Left cardiac atrium (tissue), 4 donors: ENCODE results near the gene LRP1B. TPM values are rescaled to one million over a fixed set of nuclear protein-coding genes. Genes with fewer than 3 reads are reported as not detected.
"Not testable (repeated sequence)": the region's sequence is repeated elsewhere in the genome, so short reads cannot be mapped to it uniquely, and the experiment has no call there.

Experiments used
- ATAC-seq, 2 donors: fragments of 200-7000 bp; cut with Tn5 transposase; one replicate each; pipeline ENCODE4 v1.9.1; 2020; ENCODE audit warnings: mild to moderate bottlenecking in 2 of 2, moderate library complexity in 2 of 2
- DNase-seq: peaks from one replicate; pipeline ENCODE4 v3.0.0-alpha.2; 2020
- intact Hi-C, 2 donors: fragments of 100-400 bp; cut with DNase I; formaldehyde crosslinking; loops; one replicate each; pipeline versions ENCODE4 v1.14.1 to v1.15.1; 2022 to 2023
- total RNA-seq, 2 donors: library from RNA; stranded (reverse); fragmentation: NEBNext Ultra II Directional; extraction: Animal tissue kit (Norgen Biotek cat#: 25700); gene quantifications; one replicate each; pipeline ENCODE4 v1.2.1, GENCODE V29; 2021
- donor health status: DM: no; HTN: yes; CAD: no.
- donor health status: DM: no; HTN: yes; CAD: no; lungs with severe emphysema.
- donor health status: DM: yes; HTN: yes; CAD: no.
- donor health status: Dilated cardiomyopathy.

LRP1B gene
- total RNA-seq, 2 donors from 2014 or later, result 1.2 TPM

DNA sequence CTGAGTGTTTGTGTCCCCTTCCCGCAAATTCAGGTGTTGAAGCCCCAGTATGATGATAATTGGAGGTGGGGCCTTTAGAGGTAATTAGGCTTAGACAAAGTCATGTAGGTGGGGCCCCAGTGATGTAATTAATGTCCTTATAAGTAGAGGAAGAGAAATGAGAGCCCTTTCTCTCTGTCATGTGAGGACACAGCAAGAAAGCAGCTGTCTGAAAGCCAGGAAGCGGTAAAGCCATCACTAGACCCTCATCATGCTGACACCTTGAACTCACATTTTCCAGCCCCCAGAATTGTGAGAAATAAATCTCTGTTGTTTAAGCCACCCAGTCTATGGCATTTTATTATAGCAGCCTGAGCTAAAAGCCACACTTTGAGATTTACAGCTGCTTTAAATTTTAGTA lies 1580.0 kb downstream of the LRP1B start:
- intact Hi-C loops, result no loop called here
- no peak for ATAC-seq
- DNase-seq, result no peak

- intact Hi-C loops, ATAC-seq, DNase-seq: not testable (repeated sequence)
These were observed 1586.0 kb downstream of the LRP1B start for GRCh38 chr2:140544769-140545168.

- DNase-seq (no peak), ATAC-seq (peak; percentile 58 to 67)
- intact Hi-C loops, result no loop called here
These were observed 1588.2 kb downstream of the LRP1B start for GRCh38 chr2:140542627-140543026.

- intact Hi-C loops, result no loop called here
- DNase-seq (no peak), ATAC-seq (no peak)
These were observed 1591.5 kb downstream of the LRP1B start for GRCh38 chr2:140539242-140539875.

GRCh38 chr2:140529706-140530105 lies 1601.1 kb downstream of the LRP1B start:
- no peak for ATAC-seq
- intact Hi-C loops, result no loop called here
- no peak for DNase-seq

- ATAC-seq, result no peak
- intact Hi-C loops, result no loop called here
- no peak for DNase-seq
These were observed 1601.8 kb downstream of the LRP1B start for GRCh38 chr2:140528982-140529381.

DNA sequence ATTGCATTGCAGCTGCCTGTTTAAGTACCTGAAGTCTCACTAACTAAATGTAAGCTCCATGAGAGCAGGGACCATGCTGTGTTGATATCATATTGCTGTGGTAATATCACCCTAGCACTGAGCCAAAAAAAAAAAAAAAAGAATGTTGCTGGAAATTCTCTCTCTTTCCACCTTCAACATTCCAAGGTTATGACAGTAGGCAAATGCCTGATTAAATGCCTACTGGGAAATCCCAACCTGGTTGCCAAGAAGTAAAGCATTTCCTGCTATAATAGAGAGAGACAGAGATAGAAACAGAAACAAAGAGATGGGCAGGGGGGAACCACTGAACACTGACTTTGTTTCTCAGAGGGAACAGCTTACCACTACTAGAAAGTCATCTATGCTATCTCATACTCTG lies 1604.2 kb downstream of the LRP1B start:
- DNase-seq, result no peak
- intact Hi-C loops, result no loop called here
- ATAC-seq, result no peak

DNA sequence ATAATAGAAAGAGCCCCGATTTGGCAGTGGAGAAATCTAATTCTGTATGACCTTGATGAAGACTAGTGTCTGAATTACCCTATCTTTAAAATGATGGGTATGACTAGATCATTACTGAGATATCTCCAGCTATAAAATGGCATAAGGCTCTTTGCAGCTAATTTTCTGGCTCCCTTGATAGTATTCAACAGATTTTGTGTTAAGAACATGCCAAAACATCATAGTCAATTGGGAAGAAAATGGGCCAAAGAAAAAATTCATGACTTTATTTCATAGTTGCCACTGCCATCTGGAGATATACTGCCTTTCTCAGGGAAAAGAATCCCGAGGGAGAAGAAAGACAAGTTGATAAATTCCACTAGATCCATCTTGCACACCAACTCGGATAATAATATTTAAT lies 1618.7 kb downstream of the LRP1B start:
- ATAC-seq, result no peak
- intact Hi-C loops, result no loop called here
- DNase-seq, result no peak

GRCh38 chr2:140509765-140510164 lies 1621.1 kb downstream of the LRP1B start:
- DNase-seq (no peak), ATAC-seq (no peak)
- intact Hi-C loops, result no loop called here

GRCh38 chr2:140508756-140509155 lies 1622.1 kb downstream of the LRP1B start:
- DNase-seq (no peak), ATAC-seq (no peak)
- intact Hi-C loops, result no loop called here

- ATAC-seq (no peak), DNase-seq (no peak)
- intact Hi-C loops, result no loop called here
These were observed 1624.2 kb downstream of the LRP1B start for GRCh38 chr2:140506606-140507005.

- DNase-seq (no peak), ATAC-seq (no peak)
- intact Hi-C loops, result no loop called here
These were observed 1626.2 kb downstream of the LRP1B start for GRCh38 chr2:140504601-140505000.

DNA sequence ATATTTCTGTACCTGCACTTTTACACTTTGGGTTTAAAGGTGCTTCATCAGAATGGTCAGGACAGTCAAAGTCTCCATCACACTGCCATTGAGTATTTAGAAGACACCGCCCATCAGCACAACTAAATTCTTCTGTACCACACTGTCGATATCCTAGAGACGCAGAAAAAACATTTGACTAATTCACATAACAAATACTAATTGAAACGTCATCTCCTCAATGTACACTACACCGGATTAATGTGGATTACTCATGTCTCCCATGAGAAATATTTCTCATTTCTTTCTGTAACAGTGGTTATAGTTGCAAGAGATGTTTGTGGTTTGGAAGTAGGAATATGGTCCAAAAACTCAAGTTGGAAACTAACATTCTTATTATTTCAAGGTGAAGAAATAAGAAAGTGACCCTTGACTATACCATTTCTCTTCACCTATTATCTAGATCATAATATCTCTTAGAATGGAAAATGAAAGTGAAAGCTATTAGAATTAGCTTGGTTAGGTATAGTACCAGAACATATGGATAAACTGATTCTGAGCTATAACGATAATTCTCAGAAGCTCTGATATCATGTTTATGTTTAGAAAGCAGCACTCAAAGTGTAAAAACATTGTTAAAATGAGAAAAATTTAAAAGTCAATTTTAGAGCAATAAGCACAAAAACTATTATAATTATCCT lies 1627.7 kb downstream of the LRP1B start:
- intact Hi-C loops, result no loop called here
- ATAC-seq, result no peak
- no peak for DNase-seq

- intact Hi-C loops, result no loop called here
- ATAC-seq, result no peak
- no peak for DNase-seq
These were observed 1632.5 kb downstream of the LRP1B start for GRCh38 chr2:140498360-140498759.

DNA sequence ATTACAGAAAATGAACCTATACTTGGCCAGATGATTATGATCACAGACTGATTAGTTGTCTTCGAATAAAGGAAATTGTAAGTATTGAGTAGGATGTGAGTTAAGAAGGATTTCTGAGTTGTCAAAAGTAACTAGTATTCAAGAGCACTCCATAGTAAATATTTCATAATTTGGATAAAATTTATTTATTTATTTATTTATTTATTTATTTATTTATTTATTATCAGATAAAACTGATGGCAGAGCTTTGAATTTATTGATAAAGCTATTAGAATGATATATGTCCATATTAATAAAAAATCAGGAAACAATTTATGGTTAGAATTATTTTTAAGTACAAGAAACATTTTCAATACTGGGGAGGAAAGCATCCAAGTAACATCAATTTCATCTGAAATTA lies 1634.1 kb downstream of the LRP1B start:
- DNase-seq, result no peak
- ATAC-seq, result no peak
- intact Hi-C loops, result no loop called here

- ATAC-seq (no peak), DNase-seq (no peak)
- intact Hi-C loops, result no loop called here
These were observed 1638.9 kb downstream of the LRP1B start for GRCh38 chr2:140491876-140492275.

GRCh38 chr2:140489193-140489592 lies 1641.6 kb downstream of the LRP1B start:
- intact Hi-C loops, result no loop called here
- ATAC-seq (no peak), DNase-seq (no peak)

- no peak for DNase-seq
- intact Hi-C loops, result no loop called here
- ATAC-seq, result no peak
These were observed 1649.7 kb downstream of the LRP1B start for GRCh38 chr2:140481136-140481535.

DNA sequence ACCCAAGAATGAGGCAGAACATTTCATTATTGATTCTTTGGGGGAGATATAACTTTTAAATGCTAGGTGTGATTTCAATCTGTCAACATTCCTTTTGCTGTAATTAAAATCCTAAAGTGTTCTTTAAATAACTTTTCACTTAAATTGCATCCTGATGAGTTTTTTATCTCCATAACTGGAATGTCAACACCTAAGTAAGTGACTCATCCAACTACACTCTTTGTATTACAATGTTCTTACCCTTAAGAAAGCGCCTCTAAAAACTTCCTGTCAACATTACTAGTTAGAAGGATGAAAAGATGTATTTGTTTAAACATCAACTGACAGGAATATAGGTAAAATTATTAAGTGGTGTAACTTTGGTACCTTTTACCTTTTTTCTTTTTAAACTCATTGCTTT lies 1657.0 kb downstream of the LRP1B start:
- no peak for DNase-seq
- no peak for ATAC-seq
- intact Hi-C loops, result no loop called here

DNA sequence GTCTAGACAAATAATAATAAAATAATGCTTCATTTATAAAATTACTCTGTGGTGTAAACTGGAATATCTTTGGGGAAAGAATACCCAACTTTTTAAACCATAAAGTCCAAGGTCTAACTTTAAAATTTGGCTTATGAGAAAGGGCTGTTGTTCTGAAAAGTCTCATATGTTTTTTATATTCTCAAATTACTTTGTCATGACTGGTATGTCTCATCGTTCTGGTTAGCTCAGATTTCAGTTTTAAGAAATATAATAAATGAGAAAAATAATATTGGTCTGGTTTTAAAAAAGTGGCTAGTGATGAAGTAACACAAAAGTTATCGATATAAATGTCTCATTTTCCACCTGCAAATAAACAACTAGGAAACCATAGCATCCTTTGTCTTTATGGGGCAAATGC lies 1658.1 kb downstream of the LRP1B start:
- intact Hi-C loops, result no loop called here
- ATAC-seq (no peak), DNase-seq (no peak)

GRCh38 chr2:140465301-140465700 lies 1665.5 kb downstream of the LRP1B start:
- no peak for ATAC-seq
- intact Hi-C loops, result no loop called here

More at GRCh38 chr2:140465301-140465700, 1665.5 kb downstream of the LRP1B start:
- DNase-seq, result no peak
